GM18858 (cell line): ENCODE results near the gene MMP17.
"Not testable (repeated sequence)": the region's sequence is repeated elsewhere in the genome, so short reads cannot be mapped to it uniquely, and the experiment has no call there.

Experiments used
- ATAC-seq: cut with Tn5 transposase; IDR thresholded peaks from one replicate; pipeline ENCODE4 v1.9.1; 2021; ENCODE audit not compliant: unreplicated experiment

Gene MMP17

GRCh38 chr12:131799828-131800593 is 28.2 kb upstream of the MMP17 start:
- no peak for ATAC-seq

GRCh38 chr12:131800594-131801135 is 27.5 kb upstream of the MMP17 start:
- ATAC-seq, result no peak

- no peak for ATAC-seq
Observed at GRCh38 chr12:131801254-131801866, 26.8 kb upstream of the MMP17 start.

GRCh38 chr12:131803961-131804521 is 24.2 kb upstream of the MMP17 start:
- no peak for ATAC-seq

- no peak for ATAC-seq
Observed at GRCh38 chr12:131805421-131805820, 22.8 kb upstream of the MMP17 start.

GRCh38 chr12:131806674-131807073 is 21.5 kb upstream of the MMP17 start:
- no peak for ATAC-seq

- ATAC-seq, result no peak
Observed at GRCh38 chr12:131808744-131809371, 19.3 kb upstream of the MMP17 start.

GRCh38 chr12:131809476-131810254 is 18.5 kb upstream of the MMP17 start:
- ATAC-seq, result not testable (repeated sequence)

- no peak for ATAC-seq
Observed at GRCh38 chr12:131810726-131811125, 17.5 kb upstream of the MMP17 start.

- no peak for ATAC-seq
Observed at GRCh38 chr12:131815131-131815530, 13.1 kb upstream of the MMP17 start.

GRCh38 chr12:131816495-131816894 is 11.7 kb upstream of the MMP17 start:
- ATAC-seq, result no peak

- ATAC-seq, result no peak
Observed at GRCh38 chr12:131817241-131817640, 11.0 kb upstream of the MMP17 start.

- no peak for ATAC-seq
Observed at GRCh38 chr12:131818821-131819585, 9.2 kb upstream of the MMP17 start.

- no peak for ATAC-seq
Observed at GRCh38 chr12:131824450-131824849, 3.7 kb upstream of the MMP17 start.

- no peak for ATAC-seq
Observed at GRCh38 chr12:131825146-131825892, 2.9 kb upstream of the MMP17 start.

GRCh38 chr12:131826097-131826928 is 1.9 kb upstream of the MMP17 start:
- ATAC-seq, result no peak

- no peak for ATAC-seq
Observed at GRCh38 chr12:131828671-131829355, 620 bp downstream of the MMP17 start.

GRCh38 chr12:131829356-131829747 is 1.2 kb downstream of the MMP17 start:
- no peak for ATAC-seq
